Thyroid gland (tissue), 4 donors: ENCODE data around the gene ZSCAN18. TPM values are rescaled to one million over a fixed set of nuclear protein-coding genes. Genes with fewer than 3 reads are reported as not detected.

Experiments used
- DNase-seq, 2 donors: peaks; one replicate each; pipeline ENCODE4 v3.0.0-alpha.2; 2019
- H3K27ac ChIP-seq, 3 donors: fragments of 200-600 bp; sonication (generic); 1 replicate in 2 of 3; 2 replicates in 1 of 3; pipeline ENCODE4 v1.5.1; 2016 to 2019; ENCODE audit warnings: mild to moderate bottlenecking in 1 of 3, moderate library complexity in 1 of 3
- H3K27me3 ChIP-seq: fragments of 200-600 bp; sonication (generic); one replicate; pipeline ENCODE4 v1.5.1; 2019
- H3K36me3 ChIP-seq, 2 donors: fragments of 200-600 bp; sonication (generic); one replicate each; pipeline ENCODE4 v1.5.1; 2016 to 2019
- H3K4me1 ChIP-seq, 2 donors: fragments of 200-600 bp; sonication (generic); one replicate each; pipeline ENCODE4 v1.5.1; 2017 to 2019
- H3K4me3 ChIP-seq, 3 donors: fragments of 200-600 bp; sonication (generic); replicated peaks in 1 of 3; 1 replicate in 2 of 3; 2 replicates in 1 of 3; pipeline ENCODE4 v1.5.1; 2016; ENCODE audit warnings: mild to moderate bottlenecking in 1 of 3
- H3K9me3 ChIP-seq: fragments of 200-600 bp; sonication (generic); one replicate; pipeline ENCODE4 v1.5.1; 2017
- CTCF ChIP-seq, 6 experiments: fragments of 200-600 bp in 3 of 6; fragments of 450-650 bp in 3 of 6; sonication (generic) in 3 of 6; IDR thresholded peaks; one replicate each; pipeline ENCODE4 v1.5.1; 2016 to 2019; ENCODE audit warnings: antibody characterized with exemption in 6 of 6, mild to moderate bottlenecking in 2 of 6, inconsistent platforms in 1 of 6, moderate library complexity in 1 of 6
- POLR2A ChIP-seq, 2 donors: fragments of 450-650 bp; IDR thresholded peaks; one replicate each; pipeline ENCODE4 v1.6.1; 2017; ENCODE audit warnings: antibody characterized with exemption in 2 of 2, mild to moderate bottlenecking in 2 of 2, moderate library complexity in 1 of 2
- WGBS, 2 donors: methylation state at CpG; one replicate each; pipeline ENCODE4 v1.1.5; 2017; 5-methylcytosine and 5-hydroxymethylcytosine counted together
- intact Hi-C: fragments of 100-400 bp; cut with DNase I; formaldehyde crosslinking; loops from one replicate; pipeline ENCODE4 v1.15.1; 2023
- total RNA-seq, 4 donors: library from RNA; depleted of rRNA; stranded (reverse); fragments of >200 nt; gene quantifications; one replicate each; pipeline ENCODE4 v1.2.3, GENCODE V29; 2016

The ZSCAN18 gene
- total RNA-seq, 4 donors from 2014 or later: 129 to 150 (median 132) TPM

GRCh38 chr19:58079792-58080191 is 18.2 kb downstream of the ZSCAN18 start:
- intact Hi-C loops: no loop called here
- no peaks in the 10 kb centered on the region for H3K27me3 ChIP-seq
- peaks cover 11 to 15% of the 10 kb centered on the region in 2 donors for H3K36me3 ChIP-seq
- 96 to 97% methylated on average over 10 of the region's 10 CpGs for WGBS, 2 donors
- TF ChIP-seq POLR2A (IDR thresholded peaks at IDR 0.05): no peak
- TF ChIP-seq CTCF (IDR thresholded peaks at IDR 0.05): no peak
- no peaks in the 10 kb centered on the region for H3K4me1 ChIP-seq
- no peak overlapping the region for H3K4me3 ChIP-seq
- H3K9me3 ChIP-seq: no peaks in the 10 kb centered on the region
- no peak overlapping the region for H3K27ac ChIP-seq
- no peak for DNase-seq

- Histone ChIP-seq H3K36me3 (peaks cover 21 to 38% of the 10 kb centered on the region in 2 donors), H3K4me3 (no peak overlapping the region)
Measured at GRCh38 chr19:58067240-58067912, 30.7 kb downstream of the ZSCAN18 start.

GRCh38 chr19:58063712-58064111 is 34.3 kb downstream of the ZSCAN18 start:
- TF ChIP-seq POLR2A (IDR thresholded peaks at IDR 0.05) (no peak), CTCF (IDR thresholded peaks at IDR 0.05) (no peak)
- no peak overlapping the region for H3K27ac ChIP-seq
- H3K4me1 ChIP-seq: peaks cover 0 to 6% of the 10 kb centered on the region in 2 donors
- H3K9me3 ChIP-seq: no peaks in the 10 kb centered on the region
- no peaks in the 10 kb centered on the region for H3K27me3 ChIP-seq
- no peak overlapping the region for H3K4me3 ChIP-seq
- intact Hi-C loops: no loop called here
- WGBS, 2 donors: 95 to 98% methylated on average over 3 of the region's 3 CpGs
- no peak for DNase-seq
- peaks cover 21 to 38% of the 10 kb centered on the region in 2 donors for H3K36me3 ChIP-seq

More at GRCh38 chr19:58067240-58067912, 30.7 kb downstream of the ZSCAN18 start:
- Histone ChIP-seq H3K27ac (no peak overlapping the region), H3K9me3 (no peaks in the 10 kb centered on the region), H3K27me3 (no peaks in the 10 kb centered on the region), H3K4me1 (no peaks in the 10 kb centered on the region)
- no peak for TF ChIP-seq CTCF (IDR thresholded peaks at IDR 0.05)
- no peak for TF ChIP-seq POLR2A (IDR thresholded peaks at IDR 0.05)
- no peak for DNase-seq
- 94 to 98% methylated on average over 10 to 15 of the region's 15 CpGs for WGBS, 2 donors
- intact Hi-C loops: no loop called here

GRCh38 chr19:58060231-58060630 is 37.8 kb downstream of the ZSCAN18 start:
- Histone ChIP-seq H3K27me3 (no peaks in the 10 kb centered on the region), H3K27ac (peak overlapping the region in 1 of 3 donors; percentile 84), H3K4me1 (peaks cover 0 to 14% of the 10 kb centered on the region in 2 donors), H3K9me3 (no peaks in the 10 kb centered on the region), H3K36me3 (peaks cover 0 to 16% of the 10 kb centered on the region in 2 donors), H3K4me3 (peak overlapping the region in 1 of 3 donors; percentile 67)
- 91 to 96% methylated on average over 24 of the region's 24 CpGs for WGBS, 2 donors
- no peak for DNase-seq
- TF ChIP-seq POLR2A (IDR thresholded peaks at IDR 0.05) (no peak), CTCF (IDR thresholded peaks at IDR 0.05) (no peak)
- intact Hi-C loops: no loop called here

GRCh38 chr19:58059671-58060078 is 38.4 kb downstream of the ZSCAN18 start:
- peaks cover 0 to 16% of the 10 kb centered on the region in 2 donors for H3K4me1 ChIP-seq
- intact Hi-C loops: no loop called here
- 16 to 30% methylated on average over 11 to 22 of the region's 28 CpGs for WGBS, 2 donors
- no peak for TF ChIP-seq CTCF (IDR thresholded peaks at IDR 0.05)
- no peak for TF ChIP-seq POLR2A (IDR thresholded peaks at IDR 0.05)
- DNase-seq: no peak
- no peaks in the 10 kb centered on the region for H3K9me3 ChIP-seq
- H3K4me3 ChIP-seq: peak overlapping the region; percentile 59 to 85 (median 67)
- no peaks in the 10 kb centered on the region for H3K27me3 ChIP-seq
- peak overlapping the region; percentile 84 to 88 (median 87) for H3K27ac ChIP-seq
- H3K36me3 ChIP-seq: peaks cover 0 to 10% of the 10 kb centered on the region in 2 donors
